Measurements from ENCODE around the gene CSRP1.
A peak's percentile ranks its signal among the peaks of the same experiment; 100 is the strongest.
"Not testable (repeated sequence)": the region's sequence is repeated elsewhere in the genome, so short reads cannot be mapped to it uniquely, and the experiment has no call there.

The CSRP1 gene

GRCh38 chr1:201493757-201494617 is 12.9 kb downstream of the CSRP1 start:
- DNase-seq, result no peak

GRCh38 chr1:201493026-201493656 is 13.8 kb downstream of the CSRP1 start:
- DNase-seq, result not testable (repeated sequence)

GRCh38 chr1:201491896-201492511 is 14.9 kb downstream of the CSRP1 start:
- DNase-seq, result no peak

GRCh38 chr1:201490708-201491131 is 16.2 kb downstream of the CSRP1 start:
- no peak for DNase-seq

GRCh38 chr1:201489643-201490261 is 17.2 kb downstream of the CSRP1 start:
- DNase-seq, result no peak

- no peak for DNase-seq
Measured at GRCh38 chr1:201488830-201489589, 17.9 kb downstream of the CSRP1 start.

- DNase-seq, result no peak
Measured at GRCh38 chr1:201487742-201488141, 19.2 kb downstream of the CSRP1 start.

GRCh38 chr1:201486187-201486586 is 20.7 kb downstream of the CSRP1 start:
- DNase-seq, result no peak

GRCh38 chr1:201485184-201485774 is 21.6 kb downstream of the CSRP1 start:
- DNase-seq, result no peak

GRCh38 chr1:201483373-201483949 is 23.5 kb downstream of the CSRP1 start:
- no peak for DNase-seq

- DNase-seq, result no peak
Measured at GRCh38 chr1:201482755-201483154, 24.2 kb downstream of the CSRP1 start.

GRCh38 chr1:201481761-201482493 is 25.0 kb downstream of the CSRP1 start:
- DNase-seq, result peak; percentile 79

- no peak for DNase-seq
Measured at GRCh38 chr1:201481004-201481380, 25.9 kb downstream of the CSRP1 start.

GRCh38 chr1:201480231-201481003 is 26.5 kb downstream of the CSRP1 start:
- DNase-seq, result peak; percentile 51

GRCh38 chr1:201479201-201479730 is 27.7 kb downstream of the CSRP1 start:
- no peak for DNase-seq

- DNase-seq, result not testable (repeated sequence)
Measured at GRCh38 chr1:201478666-201479065, 28.3 kb downstream of the CSRP1 start.

- no peak for DNase-seq
Measured at GRCh38 chr1:201476670-201477344, 30.1 kb downstream of the CSRP1 start.

GRCh38 chr1:201475915-201476669 is 30.8 kb downstream of the CSRP1 start:
- DNase-seq, result no peak

- no peak for DNase-seq
Measured at GRCh38 chr1:201475130-201475529, 31.8 kb downstream of the CSRP1 start.
